HG02588 (cell line): ENCODE data around the gene CES5A.
A peak's percentile ranks its signal among the peaks of the same experiment; 100 is the strongest.
"Not testable (repeated sequence)": the region's sequence is repeated elsewhere in the genome, so short reads cannot be mapped to it uniquely, and the experiment has no call there.

Experiments used
- ATAC-seq: cut with Tn5 transposase; IDR thresholded peaks from one replicate; pipeline ENCODE4 v1.9.1; 2021; ENCODE audit warnings: mild to moderate bottlenecking, moderate library complexity; ENCODE audit not compliant: unreplicated experiment

CES5A gene

DNA sequence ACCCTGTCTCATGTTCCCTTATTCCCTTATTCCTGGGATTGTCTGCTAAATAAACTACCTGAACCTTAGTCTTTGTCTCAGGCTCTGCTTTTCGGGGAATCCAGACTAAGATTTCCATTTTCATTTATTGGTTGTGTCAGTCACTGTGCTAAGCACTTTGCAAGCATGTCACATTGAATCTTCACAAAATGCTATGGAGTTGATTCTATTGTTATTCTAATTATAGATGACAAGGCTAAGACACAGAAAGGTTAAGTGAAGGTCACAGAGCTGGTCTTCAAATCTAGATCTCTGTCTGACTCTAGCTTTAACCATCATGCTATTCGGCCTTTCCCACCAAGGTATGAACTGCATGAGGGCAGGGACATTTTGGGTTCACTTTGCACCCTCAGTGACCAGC is 13.4 kb upstream of the CES5A start:
- no peak for ATAC-seq

DNA sequence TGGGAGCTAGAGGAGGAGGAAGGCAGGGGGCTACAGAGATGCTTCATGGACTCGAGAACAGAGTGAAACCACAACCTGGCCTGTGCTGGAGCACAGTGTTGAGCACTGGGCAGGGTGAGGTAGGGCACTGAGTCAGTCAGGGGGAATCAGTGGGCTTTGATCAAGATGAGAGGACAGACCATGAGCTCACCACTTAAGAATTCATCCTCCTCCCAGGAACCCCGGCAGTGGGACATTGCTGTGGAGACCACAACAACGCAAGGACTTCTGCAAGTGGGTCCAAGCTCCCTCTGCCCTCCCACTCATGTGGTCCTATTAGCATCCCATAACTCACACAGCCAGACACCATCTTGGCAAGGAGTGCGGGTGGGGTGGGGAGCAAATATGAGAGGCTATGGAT is 1.7 kb upstream of the CES5A start:
- no peak for ATAC-seq

DNA sequence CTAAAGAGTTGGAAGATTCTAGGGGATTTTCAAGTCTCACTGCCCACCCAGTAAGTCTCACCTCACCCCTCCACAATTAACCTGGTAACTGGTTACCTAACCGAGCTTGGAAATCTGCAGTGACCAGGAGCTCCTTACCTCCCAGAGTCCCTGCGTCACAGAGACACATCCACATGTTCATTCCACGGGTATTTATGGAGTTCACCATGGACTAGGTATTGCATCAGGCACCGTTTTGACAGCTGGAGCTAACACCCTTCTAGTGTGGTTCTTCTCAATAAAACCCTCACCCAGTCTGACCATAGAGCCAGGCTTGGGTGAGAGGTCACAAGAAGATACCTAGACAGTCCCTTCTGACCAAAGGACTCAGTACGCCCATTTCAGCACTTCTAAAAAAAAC is 2.1 kb downstream of the CES5A start:
- ATAC-seq = no peak

DNA sequence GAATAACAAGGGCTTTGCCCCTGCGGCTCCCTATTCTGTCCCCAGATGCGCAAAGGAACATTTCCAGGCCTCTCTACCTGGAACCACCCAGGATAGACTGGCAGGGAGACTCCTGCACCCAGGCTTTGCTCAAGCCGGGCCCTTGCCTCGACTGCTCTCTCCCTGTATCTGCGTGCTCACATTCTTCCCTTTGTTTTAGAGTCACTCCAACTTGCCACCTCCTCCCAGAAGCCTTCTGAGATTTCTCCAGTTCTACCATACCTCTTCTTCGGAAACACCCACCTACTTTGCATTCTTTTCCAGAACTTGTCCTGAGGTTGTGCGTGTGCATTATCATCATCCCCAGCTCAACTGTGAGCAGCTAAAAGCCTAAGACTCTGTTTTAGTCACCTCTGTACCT is 3.0 kb downstream of the CES5A start:
- ATAC-seq = no peak

DNA sequence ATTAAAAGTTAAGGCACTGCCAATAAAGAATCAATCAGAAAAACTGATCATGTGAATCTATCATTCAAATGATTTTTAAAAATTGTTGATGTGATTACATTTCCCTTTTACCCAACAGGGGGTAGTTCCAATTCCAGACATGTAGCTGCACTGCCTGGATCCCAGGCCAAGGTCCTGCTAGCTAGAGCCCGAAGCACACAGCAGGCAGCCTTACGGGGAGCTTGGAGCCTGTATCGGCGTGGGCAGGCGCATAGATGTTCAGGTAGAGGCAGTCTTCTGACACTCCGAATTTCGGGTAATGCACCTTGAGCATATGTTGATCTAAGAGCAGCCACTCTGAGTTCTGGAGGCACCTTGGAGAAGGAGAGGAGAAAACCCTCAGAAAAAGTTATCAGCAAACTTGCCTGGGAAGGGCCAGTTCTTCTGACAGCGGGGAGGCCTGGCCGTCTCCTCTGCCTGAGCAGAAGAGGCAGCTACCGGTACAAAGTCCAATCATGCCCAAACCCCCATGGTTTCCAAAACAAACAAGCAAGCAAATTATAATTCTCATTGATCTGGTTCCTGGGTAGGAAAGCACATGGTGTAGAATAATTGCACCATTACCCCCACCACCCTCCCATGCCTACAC is 3.6 kb downstream of the CES5A start:
- no peak for ATAC-seq

DNA sequence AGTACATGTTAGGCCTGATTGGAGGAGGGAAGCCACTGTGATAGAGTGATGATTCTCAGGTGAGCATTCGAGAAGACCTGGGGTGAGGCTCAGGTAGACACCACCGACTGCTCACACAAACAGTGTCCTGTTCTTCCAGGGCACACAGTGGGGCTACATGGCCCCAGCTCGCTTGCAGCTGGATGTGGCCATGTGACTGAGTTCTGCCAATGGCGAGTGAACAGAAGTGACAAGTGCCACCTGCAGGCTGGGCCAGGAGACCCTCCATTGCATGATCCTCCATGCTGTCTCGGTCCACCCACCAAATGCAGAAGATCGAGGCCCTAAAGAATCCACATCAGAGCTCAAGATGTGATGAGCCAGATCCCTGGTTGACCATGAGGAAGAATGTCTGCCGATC is 6.2 kb downstream of the CES5A start:
- no peak for ATAC-seq

DNA sequence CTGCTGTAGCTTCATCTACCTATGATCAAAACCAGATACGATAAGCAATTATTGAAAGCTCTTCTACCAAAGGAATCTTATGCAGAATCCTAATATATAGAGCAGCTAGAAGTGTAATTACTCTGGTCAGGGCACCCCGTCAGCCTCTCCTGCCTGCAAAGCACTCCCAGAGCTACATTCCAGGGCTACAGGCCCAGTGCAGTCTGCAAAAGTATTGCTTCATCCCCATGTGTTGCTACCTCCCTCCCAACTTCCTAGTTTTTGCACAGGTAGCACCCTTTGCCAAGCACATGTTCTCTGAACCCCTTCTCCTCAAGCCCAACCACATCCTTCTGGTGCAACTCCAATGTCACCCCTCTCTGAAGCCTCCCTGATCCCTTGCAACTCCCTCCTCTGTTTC is 7.0 kb downstream of the CES5A start:
- ATAC-seq = no peak

DNA sequence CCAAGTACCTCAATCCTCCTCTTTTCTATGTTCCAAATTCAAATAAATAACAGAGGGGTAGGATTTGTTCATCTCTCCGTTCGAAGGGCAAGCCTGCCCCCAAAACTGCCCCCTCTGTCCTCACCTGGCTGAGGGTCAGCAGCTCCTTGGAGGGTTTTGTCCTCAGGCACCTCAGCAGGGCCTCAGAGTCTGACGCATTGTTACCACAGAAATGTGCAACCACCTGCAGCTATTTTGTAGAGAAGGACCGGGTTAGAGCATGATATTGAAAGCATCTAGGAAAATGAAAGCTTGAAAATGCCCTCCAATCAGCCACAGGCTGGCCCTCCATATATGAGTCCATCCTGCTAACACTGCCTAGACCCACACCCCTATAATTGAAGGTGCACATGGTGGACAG is 13.9 kb downstream of the CES5A start:
- no peak for ATAC-seq

DNA sequence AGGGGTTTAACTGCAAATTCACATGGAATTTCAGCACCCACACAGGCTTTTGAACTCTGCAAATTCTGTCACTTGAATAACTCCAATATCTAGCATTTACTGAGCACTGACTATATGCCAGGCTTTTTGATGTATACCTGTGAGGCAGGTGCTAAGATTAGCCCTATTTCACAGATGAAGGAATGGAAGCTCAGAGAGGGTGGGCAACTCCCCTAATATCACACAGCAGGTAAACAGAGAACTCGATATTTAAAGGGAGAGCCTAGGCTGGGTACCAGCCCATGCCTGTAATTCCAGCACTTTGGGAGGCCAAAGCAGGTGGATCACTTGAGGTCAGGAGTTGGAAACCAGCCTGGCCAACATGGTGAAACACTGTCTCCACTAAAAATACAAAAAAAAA is 17.5 kb downstream of the CES5A start:
- not testable (repeated sequence) for ATAC-seq

DNA sequence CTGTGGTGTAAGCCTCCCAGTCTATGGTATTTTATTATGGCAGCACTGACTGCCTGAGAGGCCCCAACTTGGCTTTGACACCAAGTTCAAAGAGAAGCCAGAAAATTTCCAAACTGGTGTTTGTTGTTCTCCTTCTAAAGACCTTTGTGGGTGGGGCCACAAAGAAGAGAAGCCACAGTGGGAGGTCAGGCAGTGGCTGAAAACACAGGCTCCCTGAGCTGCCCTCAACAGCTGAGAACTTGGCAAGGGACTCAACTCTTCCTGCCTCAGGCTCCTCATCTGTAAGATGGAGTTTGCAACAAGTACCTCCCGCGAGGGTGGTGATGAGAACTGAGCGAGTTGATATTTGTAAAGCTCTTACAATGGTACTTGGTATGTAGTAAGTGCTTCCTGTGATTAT is 18.2 kb downstream of the CES5A start:
- no peak for ATAC-seq

DNA sequence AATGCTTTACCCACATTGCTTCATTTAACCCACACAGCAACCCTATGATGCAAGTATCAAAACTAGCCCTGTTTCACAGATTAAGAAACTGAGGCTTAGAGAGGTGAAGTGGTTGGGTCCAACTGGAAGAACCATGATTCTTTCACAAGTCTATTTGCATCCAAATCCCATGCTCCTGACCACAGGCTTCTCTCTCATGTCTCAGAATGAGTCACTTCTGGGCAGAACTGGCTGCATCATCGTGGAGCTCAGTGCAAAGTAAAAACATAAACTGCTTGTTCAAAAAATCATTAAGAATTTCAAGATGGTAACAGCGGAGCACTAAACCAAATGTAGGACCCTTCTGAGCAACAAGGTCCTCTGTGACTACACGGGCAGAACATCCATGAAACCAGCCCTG is 22.1 kb downstream of the CES5A start:
- ATAC-seq = no peak

DNA sequence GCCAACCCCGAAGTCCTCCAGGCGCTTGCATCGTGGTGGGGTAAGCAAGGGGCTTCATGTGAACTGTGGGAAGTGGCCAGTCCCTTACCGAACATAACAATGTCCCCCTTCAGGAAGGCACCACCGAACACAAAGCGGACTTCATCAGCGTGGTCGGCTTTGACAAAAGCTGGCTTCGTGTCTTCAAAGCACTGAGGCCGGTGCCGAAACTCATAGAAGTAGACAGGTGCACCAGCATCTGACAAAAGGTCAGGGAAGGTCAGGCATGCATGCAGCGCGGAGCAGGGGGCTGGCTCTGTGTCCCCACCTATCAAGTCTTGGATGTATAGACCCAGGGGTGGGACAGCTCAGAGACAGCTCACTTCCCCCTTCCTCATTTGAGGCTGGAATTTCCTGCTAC is 25.6 kb downstream of the CES5A start:
- no peak for ATAC-seq

DNA sequence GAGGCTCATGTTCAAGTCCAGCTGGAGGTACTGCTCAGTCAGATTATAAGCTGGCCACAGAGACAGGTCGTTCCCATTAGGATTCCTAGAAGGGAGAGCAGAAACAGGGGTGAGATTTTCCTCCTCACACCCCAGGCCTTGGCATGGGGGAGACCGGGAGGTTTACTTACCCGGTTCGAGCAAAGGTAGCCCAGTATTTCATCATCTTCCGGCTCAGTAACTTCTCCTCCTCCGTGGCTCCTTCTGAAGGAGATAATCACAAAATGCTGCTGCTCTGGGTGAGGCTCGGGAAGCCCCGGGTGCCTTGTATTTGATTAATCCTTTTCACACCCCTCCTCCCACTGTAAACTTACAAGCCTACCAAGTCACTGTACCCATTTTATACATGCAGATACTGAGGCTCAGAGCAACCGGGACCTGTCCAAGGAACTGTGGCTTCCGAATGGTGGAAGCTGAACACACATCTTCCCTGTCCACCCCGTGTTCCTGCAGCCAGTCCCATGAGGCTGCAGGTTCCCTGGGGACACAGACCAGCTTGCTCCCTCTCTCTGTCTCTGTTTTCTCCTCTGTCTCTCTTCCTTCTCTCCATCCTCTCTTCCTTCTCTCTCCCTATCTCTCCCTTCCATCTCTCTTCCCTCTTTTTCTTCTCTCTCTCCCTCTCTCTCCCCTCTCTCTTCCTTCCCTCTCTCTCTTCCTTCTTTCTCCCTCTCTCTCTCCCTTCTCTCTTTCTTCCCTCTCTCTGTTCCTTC is 28.4 kb downstream of the CES5A start:
- ATAC-seq = no peak

DNA sequence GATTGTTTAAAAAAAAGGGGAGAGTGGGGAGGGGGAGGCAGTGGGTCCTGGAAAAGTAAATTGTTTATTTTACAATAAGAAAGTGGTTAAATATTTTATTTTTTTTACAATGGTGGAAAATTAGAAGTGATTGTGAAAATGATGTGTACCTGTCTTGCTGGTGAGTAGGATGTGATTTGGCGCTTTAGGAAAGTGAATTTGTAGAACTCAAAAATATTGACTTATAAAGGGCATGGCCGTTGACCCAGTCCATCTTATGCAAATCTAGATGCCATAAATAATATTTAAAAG is 32.1 kb downstream of the CES5A start:
- ATAC-seq = no peak

DNA sequence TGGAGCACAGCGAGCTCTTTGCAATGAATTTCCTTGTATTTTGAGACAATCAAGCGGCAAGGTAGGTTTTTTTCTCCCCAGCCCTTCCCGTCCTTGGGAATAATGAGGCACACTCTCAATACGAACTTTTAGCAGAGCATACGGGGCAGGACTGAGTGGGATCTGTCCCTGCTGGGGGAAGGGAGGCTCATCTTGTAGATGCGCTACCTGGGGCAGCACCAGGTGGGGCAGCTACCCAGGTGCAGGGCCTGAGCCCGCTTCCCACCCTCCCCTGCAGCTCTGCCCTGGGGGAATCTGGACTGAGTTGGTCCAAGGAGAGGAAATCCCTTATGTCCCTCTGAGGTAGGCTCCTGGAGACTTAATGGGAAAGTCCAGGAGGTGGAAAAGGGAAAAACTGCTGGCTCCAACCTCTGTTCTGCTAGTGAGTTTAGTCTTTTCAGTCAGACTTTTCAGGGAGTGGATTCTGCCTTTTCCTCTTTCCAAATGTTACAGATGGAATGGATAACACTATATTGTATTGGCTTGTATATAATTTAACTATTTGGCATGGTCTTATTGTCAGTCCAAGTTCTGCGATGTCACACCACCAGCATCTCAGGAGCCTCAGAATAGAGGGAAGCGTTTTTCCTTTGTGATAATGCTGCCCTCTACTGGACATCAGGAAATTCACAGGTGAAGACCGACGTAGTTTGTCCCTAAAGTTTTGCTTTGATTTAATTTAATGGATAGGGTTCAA is 32.6 kb downstream of the CES5A start:
- ATAC-seq = no peak

DNA sequence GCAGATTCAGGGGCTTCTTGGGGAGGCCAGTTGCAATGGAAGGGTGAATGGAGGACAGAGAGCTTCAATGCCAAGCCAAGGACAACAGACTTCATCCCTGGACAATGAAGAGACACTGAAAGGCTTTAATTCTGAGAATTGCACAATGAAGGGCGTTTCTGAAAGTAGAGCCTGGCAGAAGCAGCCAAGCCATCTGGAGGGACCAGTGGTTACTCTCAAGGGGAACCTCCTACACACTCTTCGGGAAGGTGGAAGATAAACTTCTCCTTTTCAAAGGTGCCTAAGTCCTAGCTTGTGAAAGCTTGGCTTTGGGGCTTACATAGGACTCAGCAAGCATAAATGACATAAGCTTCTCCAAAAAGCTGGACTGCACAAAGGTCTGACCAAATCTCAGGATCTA is 36.1 kb downstream of the CES5A start:
- ATAC-seq = no peak

DNA sequence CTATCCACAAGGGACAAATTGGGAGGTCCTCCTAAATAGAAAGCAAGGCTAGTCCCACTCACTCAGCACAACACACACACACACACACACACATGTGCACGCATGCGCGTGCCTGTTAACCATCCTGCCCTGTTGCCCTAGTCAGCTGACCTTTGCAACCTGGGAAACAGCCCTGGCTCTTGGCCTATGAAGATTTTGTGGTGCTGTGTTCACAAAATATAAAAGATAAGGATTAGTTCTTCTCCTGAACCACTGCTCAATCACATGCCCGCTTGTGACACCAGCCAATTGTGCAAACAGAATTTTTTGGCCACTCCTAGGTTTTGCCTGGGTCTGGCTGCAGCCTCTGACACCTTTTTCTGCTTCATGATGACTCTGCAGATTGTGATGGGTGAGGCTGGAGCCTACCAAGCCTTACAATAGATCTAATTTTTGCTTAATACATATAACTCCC is 39.0 kb downstream of the CES5A start:
- ATAC-seq = no peak

DNA sequence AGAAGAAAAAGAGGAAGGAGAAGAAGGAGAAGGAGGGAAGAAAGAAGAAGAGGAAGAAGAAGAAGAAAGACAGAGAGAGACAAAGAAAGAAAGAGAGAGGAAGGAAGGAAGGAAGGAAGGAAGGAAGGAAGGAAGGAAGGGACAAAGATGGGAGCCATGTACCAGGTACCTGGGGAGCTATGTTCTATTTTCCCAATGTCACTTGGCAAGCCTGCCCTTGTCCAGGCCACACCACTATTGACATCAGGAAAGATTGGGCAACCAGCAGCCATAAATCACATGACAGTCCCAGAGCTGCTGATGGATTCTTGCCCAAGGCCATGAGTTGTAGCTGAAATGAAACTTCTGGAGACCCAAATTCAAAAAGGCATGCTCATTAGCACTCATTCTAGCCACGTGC is 39.6 kb downstream of the CES5A start:
- ATAC-seq = no peak

DNA sequence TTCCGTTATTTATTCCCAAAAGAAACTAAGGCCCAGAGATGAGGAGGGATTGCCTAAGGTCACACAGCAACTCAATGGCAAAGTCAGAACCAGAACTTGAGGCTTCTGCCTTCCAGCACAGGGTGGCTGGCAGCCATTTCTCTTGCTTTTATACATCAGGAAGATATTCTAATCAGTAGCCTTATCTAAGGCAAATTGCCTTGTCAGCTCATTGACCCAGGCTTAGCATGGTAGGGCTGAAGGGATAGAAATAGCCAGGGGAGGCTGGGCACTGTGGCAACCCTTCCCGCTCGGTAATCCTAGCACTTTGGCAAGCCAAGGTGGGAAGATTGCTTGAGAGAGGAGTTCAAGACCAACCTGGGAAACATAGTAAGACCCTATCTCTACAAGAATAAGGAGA is 40.0 kb downstream of the CES5A start:
- ATAC-seq = not testable (repeated sequence)

DNA sequence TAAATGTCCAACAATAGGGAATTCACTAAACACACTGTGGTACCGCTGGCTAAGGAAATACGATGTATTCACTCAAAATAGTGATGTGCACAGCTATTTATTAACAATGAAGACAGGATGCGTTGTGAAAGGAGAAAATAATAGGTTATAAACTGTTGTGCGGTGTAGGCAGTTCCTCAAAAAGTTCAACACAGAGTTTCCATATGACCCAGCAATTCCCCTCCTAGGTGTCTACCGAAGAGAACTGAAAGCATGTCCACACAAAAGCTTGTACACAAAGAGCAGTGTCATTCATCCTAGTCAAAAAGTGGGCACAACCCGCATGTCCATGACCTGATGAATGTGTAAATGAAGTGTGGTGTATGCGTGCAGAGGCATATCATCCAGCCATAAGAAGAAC is 41.1 kb downstream of the CES5A start:
- ATAC-seq = peak; percentile 80

DNA sequence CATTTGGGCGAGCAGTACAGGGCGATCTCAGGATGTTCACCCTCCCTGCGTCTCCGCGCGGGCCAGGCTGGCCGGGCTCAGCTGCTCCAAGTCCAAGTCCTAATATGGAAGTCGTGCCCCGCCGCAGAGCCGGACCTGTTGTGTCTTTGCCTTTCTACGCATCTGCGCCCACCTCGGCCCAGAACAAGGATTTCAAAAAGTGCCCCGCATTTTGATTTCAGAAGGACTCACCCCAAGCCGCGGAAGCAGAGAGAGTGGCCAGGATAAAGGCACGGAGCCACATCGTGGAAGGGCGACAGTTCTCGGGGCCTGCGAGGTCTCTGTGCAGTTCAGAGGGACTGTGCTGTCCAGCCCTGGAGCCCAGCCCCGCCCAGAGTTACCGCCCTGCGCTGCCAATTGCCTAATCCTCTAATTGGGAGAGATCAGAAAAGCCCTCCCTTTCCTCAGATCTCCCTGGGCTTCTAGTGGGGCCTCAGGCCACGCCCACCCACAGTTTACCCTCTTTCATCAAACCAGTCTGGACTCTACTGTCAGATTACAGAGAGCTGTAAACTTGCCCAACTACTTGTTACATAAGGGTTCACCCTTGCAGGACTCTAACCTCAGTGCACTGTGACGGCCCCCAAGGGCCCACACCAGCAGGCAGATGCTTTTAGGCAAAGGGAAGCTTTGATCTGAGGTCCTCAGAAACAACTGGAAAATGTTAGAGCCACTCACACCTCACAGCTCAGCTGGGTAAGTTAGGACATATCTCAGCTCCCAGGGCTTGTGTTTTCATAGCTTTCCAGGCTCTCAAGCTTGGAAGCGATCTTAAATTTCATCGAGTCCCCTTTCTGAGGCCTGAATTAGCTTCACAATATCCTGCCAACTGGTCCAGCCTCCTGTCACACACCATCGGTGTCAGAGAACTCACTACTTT is 42.1 kb downstream of the CES5A start, which contains the start of gene CES1:
Gene CES1 (minus strand): TSS at position 324 of the 919 bp plus-strand sequence. CDS start 41 bp downstream, at position 283.
- ATAC-seq = no peak
